GM12878 (cell line): ENCODE data around the gene MIER3. TPM values are rescaled to one million over a fixed set of nuclear protein-coding genes. Genes with fewer than 3 reads are reported as not detected.

Experiments used
- ATAC-seq: fragments of 200-7000 bp; cut with Tn5 transposase; 3 replicates; pipeline ENCODE4 v1.9.1; 2020; ENCODE audit warnings: mild to moderate bottlenecking, moderate library complexity
- BruUV-seq: library from RNA; stranded (reverse); fragments of 400-500 nt; replicated peaks from 2 replicates; lab custom pipeline; 2021; lab: Mats Ljungman, UMichigan
- CTCF ChIA-PET: fragments of 300-600 bp; sonication (Branson Sonifier 250); formaldehyde crosslinking; extraction: SDS; loops from one replicate; lab custom pipeline; 2021; ENCODE audit warnings: inconsistent platforms; lab: Yijun Ruan, JAX
- POLR2A ChIA-PET: fragments of 350-600 bp; formaldehyde crosslinking; extraction: SDS; loops from one replicate; lab custom pipeline; 2021; ENCODE audit warnings: inconsistent platforms; lab: Charles Lee
- RAD21 ChIA-PET: fragments of 300-600 bp; sonication (Branson Sonifier 250); formaldehyde crosslinking; loops from one replicate; lab custom pipeline; 2023; ENCODE audit warnings: antibody characterized with exemption; ENCODE audit not compliant: unreplicated experiment; lab: Charles Lee
- SMC1A ChIA-PET: fragments of 300-600 bp; sonication (Branson Sonifier 250); formaldehyde crosslinking; loops from one replicate; lab custom pipeline; 2023; ENCODE audit not compliant: unreplicated experiment, uncharacterized antibody; lab: Charles Lee
- DNase-seq: peaks from one replicate; pipeline ENCODE4 v3.0.0-alpha.2; 2011; ENCODE audit warnings: low read depth, low spot score
- FAIRE-seq: peaks from 3 replicates; lab custom pipeline; 2011; peaks lifted over from hg19 to GRCh38; lab: Jason Lieb, UNC
- H2AFZ ChIP-seq: 2 replicates; pipeline ENCODE4 v1.6.0; 2011; ENCODE audit warnings: low read depth, low read length, control low read depth; ENCODE audit not compliant: control insufficient read depth
- H3K27ac ChIP-seq: 2 replicates; pipeline ENCODE4 v1.5.1; 2011; ENCODE audit warnings: control low read depth; ENCODE audit not compliant: control insufficient read depth, insufficient read depth
- H3K27me3 ChIP-seq, 2 experiments: replicated peaks in 1 of 2; 2 replicates each; pipeline versions ENCODE4 v1.6.0 to v1.6.1; 2011; ENCODE audit warnings: low read length in 1 of 2; ENCODE audit not compliant: control insufficient read depth in 2 of 2, insufficient read depth in 2 of 2
- H3K36me3 ChIP-seq, 2 experiments: 2 replicates each; pipeline ENCODE4 v1.5.1; 2011; ENCODE audit warnings: low read length in 1 of 2; ENCODE audit not compliant: control insufficient read depth in 2 of 2, insufficient read depth in 2 of 2
- H3K4me1 ChIP-seq: 2 replicates; pipeline ENCODE4 v1.6.1; 2011; ENCODE audit warnings: mild to moderate bottlenecking, low read length, moderate library complexity, mixed read lengths; ENCODE audit not compliant: control insufficient read depth, insufficient read depth
- H3K4me2 ChIP-seq: 2 replicates; pipeline ENCODE4 v1.6.0; 2011; ENCODE audit warnings: control low read depth; ENCODE audit not compliant: control insufficient read depth, insufficient read depth
- H3K4me3 ChIP-seq: fragments of 200-600 bp; sonication (generic); 2 replicates; pipeline ENCODE4 v1.5.1; 2016
- H3K79me2 ChIP-seq: 2 replicates; pipeline ENCODE4 v1.6.0; 2011; ENCODE audit warnings: low read length; ENCODE audit not compliant: control insufficient read depth, insufficient read depth
- H3K9ac ChIP-seq: 2 replicates; pipeline ENCODE4 v1.8.0; 2011; ENCODE audit warnings: low read length, control low read depth, mixed read lengths; ENCODE audit not compliant: control insufficient read depth, insufficient read depth
- H3K9me3 ChIP-seq: replicated peaks from 3 replicates; pipeline ENCODE4 v1.5.1; 2011; ENCODE audit warnings: mild to moderate bottlenecking, low read length; ENCODE audit not compliant: control insufficient read depth, insufficient read depth
- H4K20me1 ChIP-seq: 2 replicates; pipeline ENCODE4 v1.6.0; 2011; ENCODE audit not compliant: control insufficient read depth, insufficient read depth
- FOS ChIP-seq: IDR thresholded peaks from 3 replicates; pipeline ENCODE4 v1.6.1; 2011; ENCODE audit warnings: borderline replicate concordance; ENCODE audit not compliant: insufficient read length; ENCODE audit errors: extremely low read depth
- IRF4 ChIP-seq: IDR thresholded peaks from 2 replicates; pipeline ENCODE4 v1.6.1; 2011; ENCODE audit warnings: low read depth, low read length
- JUNB ChIP-seq: IDR thresholded peaks from 2 replicates; pipeline ENCODE4 v1.6.1; 2016; ENCODE audit warnings: antibody characterized with exemption, mild to moderate bottlenecking
- KDM1A ChIP-seq: fragments of 200-600 bp; sonication (generic); IDR thresholded peaks from 2 replicates; pipeline ENCODE4 v1.6.1; 2016; ENCODE audit warnings: borderline replicate concordance
- MEF2A ChIP-seq: IDR thresholded peaks from 2 replicates; pipeline ENCODE4 v1.6.1; 2011; ENCODE audit warnings: low read depth, mild to moderate bottlenecking, low read length, moderate library complexity; ENCODE audit not compliant: insufficient read depth
- NR2F1 ChIP-seq: fragments of 450-650 bp; conservative IDR thresholded peaks from 2 replicates; pipeline ENCODE4 v1.6.1; 2017; ENCODE audit warnings: mild to moderate bottlenecking
- SREBF2 ChIP-seq: IDR thresholded peaks from 2 replicates; pipeline ENCODE4 v1.6.1; 2012; ENCODE audit warnings: mild to moderate bottlenecking, low read length
- SUPT20H ChIP-seq: IDR thresholded peaks from 2 replicates; pipeline ENCODE4 v1.6.1; 2011; ENCODE audit warnings: low read depth, mild to moderate bottlenecking, low read length, moderate library complexity, borderline replicate concordance; ENCODE audit not compliant: control insufficient read depth
- TBL1XR1 ChIP-seq: IDR thresholded peaks from 2 replicates; pipeline ENCODE4 v1.6.1; 2012; ENCODE audit warnings: low read depth, low read length, improper control_type of control experiment
- WGBS: methylation state at CpG from one replicate; pipeline ENCODE4 v1.1.6; 2016; ENCODE audit warnings: low lambda C conversion rate; ENCODE audit not compliant: insufficient replicate concordance, insufficient coverage; ENCODE audit errors: missing lambda C conversion rate; 5-methylcytosine and 5-hydroxymethylcytosine counted together
- in situ Hi-C: fragments of 300-500 bp; cut with MboI; formaldehyde crosslinking; loops from 9 replicates; pipeline ENCODE4 v1.14.3; 2018; ENCODE audit warnings: mixed read lengths
- intact Hi-C: fragments of 100-400 bp; cut with micrococcal nuclease; formaldehyde crosslinking; loops from one replicate; pipeline ENCODE4 v1.14.2; 2022; ENCODE audit not compliant: unreplicated experiment
- polyA plus RNA-seq, 11 experiments: library from polyadenylated mRNA; depleted of rRNA in 4 of 11; unstranded in 6 of 11; stranded (reverse) in 5 of 11; fragments of >200 nt; fragmentation: Nextera tagmentation in 4 of 11; fragmentation: Illumina TruSeq in 1 of 11; extraction: Ambion mirVana in 4 of 11; extraction: Trizol in 1 of 11; gene quantifications; 1 replicate in 1 of 11; 2 replicates in 10 of 11; pipeline versions ENCODE4 v1.2.1 to v1.2.3, GENCODE V29; 2011 to 2016; ENCODE audit warnings: inconsistent platforms in 2 of 11, missing spikeins in 2 of 11, low read depth in 1 of 11
- total RNA-seq, 4 experiments: library from RNA; depleted of rRNA in 3 of 4; stranded (reverse); fragments of >200 nt in 3 of 4; fragmentation: Illumina TruSeq in 1 of 4; extraction: Trizol in 1 of 4; gene quantifications; 2 replicates each; pipeline versions ENCODE4 v1.2.1 to v1.2.3, GENCODE V29; 2013 to 2021
- TF ChIP-seq, protein P1 (sequence below): fragments of 450-650 bp; IDR thresholded peaks from 2 replicates; pipeline ENCODE4 v1.6.1; 2017; ENCODE audit warnings: mild to moderate bottlenecking, moderate library complexity
- TF ChIP-seq, protein P2 (sequence below): fragments of 450-650 bp; conservative IDR thresholded peaks from 2 replicates; pipeline ENCODE4 v1.6.1; 2017; ENCODE audit warnings: mild to moderate bottlenecking, moderate library complexity

Gene MIER3
- total and polyA plus RNA-seq, 10 of the 15 experiments (the other 5 are each of a cell fraction or from before 2014, with no cell fraction given): 2.9 to 14.6 (median 7.2) TPM

DNA sequence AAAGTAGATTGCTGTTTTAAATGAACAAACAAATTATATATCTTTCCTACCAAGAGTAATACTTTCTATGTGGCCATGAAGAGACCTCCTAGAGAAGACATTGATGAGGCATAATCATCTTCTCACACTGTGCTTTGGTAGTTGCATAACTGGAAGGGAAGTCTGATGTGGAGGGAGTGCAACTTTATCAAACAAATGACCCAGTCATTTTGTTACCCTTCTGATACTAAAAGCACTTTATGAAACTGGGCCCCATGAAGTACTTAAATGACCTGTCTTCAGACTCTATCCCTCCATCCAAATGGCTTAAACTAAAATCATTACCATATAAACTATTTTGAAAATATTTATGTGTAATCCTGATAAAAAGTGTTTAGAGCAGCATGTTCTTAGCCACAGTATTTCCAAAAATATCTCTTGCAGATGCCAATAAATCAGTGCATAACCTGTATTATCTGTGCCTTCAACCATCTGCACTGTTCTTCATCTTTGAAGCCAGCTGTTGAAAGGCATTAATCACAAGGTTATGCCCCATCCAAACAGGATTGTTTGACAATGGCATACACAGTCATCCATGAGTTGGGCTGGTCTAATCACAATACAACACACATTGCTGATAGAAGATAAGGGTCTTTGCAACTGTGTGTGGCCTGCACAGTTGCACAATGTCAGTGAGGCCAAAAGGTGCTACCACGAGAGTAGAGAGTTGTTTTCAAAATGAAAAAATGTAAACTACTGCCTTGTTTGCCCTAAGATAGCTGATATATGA is 31.9 kb upstream of the MIER3 start:
- Histone ChIP-seq H3K27ac (no peak overlapping the region), H3K79me2 (no peaks in the 10 kb centered on the region), H3K4me2 (no peak overlapping the region), H3K9ac (no peak overlapping the region), H3K4me3 (no peak overlapping the region), H3K9me3 (no peaks in the 10 kb centered on the region), H3K4me1 (peaks cover 9% of the 10 kb centered on the region; the same call in 1 of the 2 replicates), H3K27me3 (no peaks in the 10 kb centered on the region), H4K20me1 (no peaks in the 10 kb centered on the region), H3K36me3 (no peaks in the 10 kb centered on the region), H2AFZ (no peak overlapping the region)
- ATAC-seq (peak; percentile 80), DNase-seq (no peak), FAIRE-seq (peak; percentile 41)
- 0% methylated on average over 1 of the region's 1 CpG for WGBS
- intact Hi-C loops: no loop called here
- in situ Hi-C loops: no loop called here
- POLR2A ChIA-PET: no interaction called here
- RAD21 ChIA-PET: no interaction called here
- SMC1A ChIA-PET: no interaction called here
- BruUV-seq: no TSS peak
- CTCF ChIA-PET: interaction anchor here (1.0 to 1.3 kb wide), 2 partner anchors 12 to 154 kb away, joined by 4 read pairs; no protein-coding TSS in a partner anchor
- TF ChIP-seq SREBF2: no peak
- TF ChIP-seq FOS: no peak
- TF ChIP-seq SUPT20H: no peak
- TF ChIP-seq IRF4: peak; percentile 14; the same call in 1 of the 2 replicates
- TF ChIP-seq, protein P1, sequence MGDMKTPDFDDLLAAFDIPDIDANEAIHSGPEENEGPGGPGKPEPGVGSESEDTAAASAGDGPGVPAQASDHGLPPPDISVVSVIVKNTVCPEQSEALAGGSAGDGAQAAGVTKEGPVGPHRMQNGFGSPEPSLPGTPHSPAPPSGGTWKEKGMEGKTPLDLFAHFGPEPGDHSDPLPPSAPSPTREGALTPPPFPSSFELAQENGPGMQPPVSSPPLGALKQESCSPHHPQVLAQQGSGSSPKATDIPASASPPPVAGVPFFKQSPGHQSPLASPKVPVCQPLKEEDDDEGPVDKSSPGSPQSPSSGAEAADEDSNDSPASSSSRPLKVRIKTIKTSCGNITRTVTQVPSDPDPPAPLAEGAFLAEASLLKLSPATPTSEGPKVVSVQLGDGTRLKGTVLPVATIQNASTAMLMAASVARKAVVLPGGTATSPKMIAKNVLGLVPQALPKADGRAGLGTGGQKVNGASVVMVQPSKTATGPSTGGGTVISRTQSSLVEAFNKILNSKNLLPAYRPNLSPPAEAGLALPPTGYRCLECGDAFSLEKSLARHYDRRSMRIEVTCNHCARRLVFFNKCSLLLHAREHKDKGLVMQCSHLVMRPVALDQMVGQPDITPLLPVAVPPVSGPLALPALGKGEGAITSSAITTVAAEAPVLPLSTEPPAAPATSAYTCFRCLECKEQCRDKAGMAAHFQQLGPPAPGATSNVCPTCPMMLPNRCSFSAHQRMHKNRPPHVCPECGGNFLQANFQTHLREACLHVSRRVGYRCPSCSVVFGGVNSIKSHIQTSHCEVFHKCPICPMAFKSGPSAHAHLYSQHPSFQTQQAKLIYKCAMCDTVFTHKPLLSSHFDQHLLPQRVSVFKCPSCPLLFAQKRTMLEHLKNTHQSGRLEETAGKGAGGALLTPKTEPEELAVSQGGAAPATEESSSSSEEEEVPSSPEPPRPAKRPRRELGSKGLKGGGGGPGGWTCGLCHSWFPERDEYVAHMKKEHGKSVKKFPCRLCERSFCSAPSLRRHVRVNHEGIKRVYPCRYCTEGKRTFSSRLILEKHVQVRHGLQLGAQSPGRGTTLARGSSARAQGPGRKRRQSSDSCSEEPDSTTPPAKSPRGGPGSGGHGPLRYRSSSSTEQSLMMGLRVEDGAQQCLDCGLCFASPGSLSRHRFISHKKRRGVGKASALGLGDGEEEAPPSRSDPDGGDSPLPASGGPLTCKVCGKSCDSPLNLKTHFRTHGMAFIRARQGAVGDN: no peak
- TF ChIP-seq MEF2A: 0 out of 2 replicates have a peak, but pooled peaks have one; percentile 33
- TF ChIP-seq TBL1XR1: no peak
- no peak for TF ChIP-seq KDM1A
- no peak for TF ChIP-seq NR2F1
- TF ChIP-seq, protein P2, sequence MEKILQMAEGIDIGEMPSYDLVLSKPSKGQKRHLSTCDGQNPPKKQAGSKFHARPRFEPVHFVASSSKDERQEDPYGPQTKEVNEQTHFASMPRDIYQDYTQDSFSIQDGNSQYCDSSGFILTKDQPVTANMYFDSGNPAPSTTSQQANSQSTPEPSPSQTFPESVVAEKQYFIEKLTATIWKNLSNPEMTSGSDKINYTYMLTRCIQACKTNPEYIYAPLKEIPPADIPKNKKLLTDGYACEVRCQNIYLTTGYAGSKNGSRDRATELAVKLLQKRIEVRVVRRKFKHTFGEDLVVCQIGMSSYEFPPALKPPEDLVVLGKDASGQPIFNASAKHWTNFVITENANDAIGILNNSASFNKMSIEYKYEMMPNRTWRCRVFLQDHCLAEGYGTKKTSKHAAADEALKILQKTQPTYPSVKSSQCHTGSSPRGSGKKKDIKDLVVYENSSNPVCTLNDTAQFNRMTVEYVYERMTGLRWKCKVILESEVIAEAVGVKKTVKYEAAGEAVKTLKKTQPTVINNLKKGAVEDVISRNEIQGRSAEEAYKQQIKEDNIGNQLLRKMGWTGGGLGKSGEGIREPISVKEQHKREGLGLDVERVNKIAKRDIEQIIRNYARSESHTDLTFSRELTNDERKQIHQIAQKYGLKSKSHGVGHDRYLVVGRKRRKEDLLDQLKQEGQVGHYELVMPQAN: no peak
- TF ChIP-seq JUNB: peak; percentile 77
